Posterior vena cava (tissue), 2 donors: ENCODE measurements around the gene STXBP1. TPM values are rescaled to one million over a fixed set of nuclear protein-coding genes. Genes with fewer than 3 reads are reported as not detected.

Experiments
- DNase-seq: peaks from one replicate; pipeline ENCODE4 v3.0.0-alpha.2; 2020; ENCODE audit warnings: low spot score
- intact Hi-C, 2 donors: fragments of 100-400 bp; cut with DNase I; formaldehyde crosslinking; loops; one replicate each; pipeline versions ENCODE4 v1.14.1 to v1.14.2; 2022 to 2023
- total RNA-seq, 2 donors: library from RNA; stranded (reverse); fragmentation: NEBNext Ultra II Directional; extraction: Animal tissue kit (Norgen Biotek cat#: 25700); gene quantifications; one replicate each; pipeline ENCODE4 v1.2.1, GENCODE V29; 2021
- donor health status: DM: yes; HTN: yes; CAD: no.
- donor health status: DM: yes; HTN: yes; CAD: no.

Gene STXBP1
- total RNA-seq, 2 donors from 2014 or later = 69.4 to 80.3 TPM

DNA sequence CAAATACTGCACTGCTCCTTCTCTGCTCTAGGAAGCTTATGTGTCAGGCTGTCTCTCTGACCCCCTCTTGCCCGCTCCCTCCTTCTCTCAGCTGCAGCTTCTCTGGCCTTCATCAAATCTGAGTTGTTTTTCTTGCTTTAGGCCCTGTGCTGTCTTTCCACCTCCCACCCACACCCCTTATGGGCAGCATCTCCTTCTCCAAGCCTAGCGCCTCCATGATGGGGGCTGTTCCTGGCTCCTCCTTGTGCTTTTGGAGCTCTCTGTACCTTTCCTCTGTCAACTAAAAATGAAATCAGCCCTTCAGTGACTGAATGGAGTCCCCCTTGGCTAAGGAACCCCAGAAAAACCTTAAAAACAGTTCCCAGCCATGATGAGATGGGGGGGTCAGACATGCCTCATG is 88.1 kb downstream of the STXBP1 start:
- no peak for DNase-seq
- intact Hi-C loops = no loop called here

- intact Hi-C loops = no loop called here
- DNase-seq = no peak
These were observed 88.6 kb downstream of the STXBP1 start for GRCh38 chr9:127700594-127701255.

GRCh38 chr9:127703289-127703946 is 91.3 kb downstream of the STXBP1 start:
- intact Hi-C loops = no loop called here
- no peak for DNase-seq

DNA sequence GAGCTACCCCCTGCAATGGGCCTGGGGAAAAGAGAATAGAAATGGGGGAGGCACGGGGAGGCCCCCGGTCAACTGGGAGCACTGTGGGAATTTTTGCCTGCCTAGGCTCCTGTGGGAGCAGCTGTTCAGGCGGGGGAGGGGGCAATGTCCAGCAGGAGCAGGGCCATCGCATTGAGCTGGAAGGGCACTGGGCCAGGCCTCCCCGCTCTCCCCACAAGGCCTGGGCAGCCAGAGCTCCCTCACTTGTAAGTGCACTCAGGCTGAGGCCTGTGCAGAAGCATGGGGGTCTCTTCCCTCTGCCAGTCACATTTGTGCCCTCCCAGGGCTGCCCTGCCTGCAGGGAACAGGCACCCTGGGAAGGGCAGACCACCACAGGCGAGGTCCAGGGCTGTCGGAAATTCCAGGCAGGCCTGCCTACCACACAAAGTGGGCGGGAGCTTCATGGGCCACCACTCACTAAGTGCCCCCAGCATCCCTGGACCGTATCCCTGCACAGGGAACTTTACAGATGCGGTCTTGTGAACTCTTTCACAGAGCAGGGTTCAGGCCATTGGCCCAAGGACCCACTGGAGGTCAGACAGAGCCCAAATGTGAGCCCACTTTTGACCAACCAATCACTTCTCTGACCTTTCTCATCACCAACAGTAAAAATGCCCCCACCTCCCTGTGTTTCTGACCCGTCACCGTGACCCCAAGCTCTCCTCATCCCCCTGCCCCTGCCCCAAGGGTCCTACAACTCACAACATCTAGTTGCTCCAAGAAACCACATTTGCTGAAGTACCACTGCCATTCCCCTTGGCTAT is 93.7 kb downstream of the STXBP1 start:
- intact Hi-C loops = no loop called here

GRCh38 chr9:127706836-127707241 is 94.8 kb downstream of the STXBP1 start, which contains the start of gene CFAP157:
Gene CFAP157 (plus strand): TSS chr9:127706988. CDS start chr9:127707032, 44 bp downstream.
- DNase-seq = no peak
- intact Hi-C loops = no loop called here

More for the DNA sequence above, 93.7 kb downstream of the STXBP1 start:
- no peak for DNase-seq

- intact Hi-C loops = no loop called here
- peak; percentile 74 for DNase-seq
These were observed 95.7 kb downstream of the STXBP1 start for GRCh38 chr9:127707766-127708165.

- intact Hi-C loops = no loop called here
- peak; percentile 62 for DNase-seq
These were observed 97.0 kb downstream of the STXBP1 start for GRCh38 chr9:127708952-127709587.

- intact Hi-C loops = loop anchor here in 1 of 2 donors (5.0 kb wide), 1 partner anchor 278 kb away; no protein-coding TSS in a partner anchor
- DNase-seq = peak; percentile 77
These were observed 98.2 kb downstream of the STXBP1 start for GRCh38 chr9:127710204-127710783.

- intact Hi-C loops = loop anchor here in 1 of 2 donors (5.0 kb wide), 1 partner anchor 279 kb away; no protein-coding TSS in a partner anchor
- DNase-seq = no peak
These were observed 99.2 kb downstream of the STXBP1 start for GRCh38 chr9:127711226-127711701.

DNA sequence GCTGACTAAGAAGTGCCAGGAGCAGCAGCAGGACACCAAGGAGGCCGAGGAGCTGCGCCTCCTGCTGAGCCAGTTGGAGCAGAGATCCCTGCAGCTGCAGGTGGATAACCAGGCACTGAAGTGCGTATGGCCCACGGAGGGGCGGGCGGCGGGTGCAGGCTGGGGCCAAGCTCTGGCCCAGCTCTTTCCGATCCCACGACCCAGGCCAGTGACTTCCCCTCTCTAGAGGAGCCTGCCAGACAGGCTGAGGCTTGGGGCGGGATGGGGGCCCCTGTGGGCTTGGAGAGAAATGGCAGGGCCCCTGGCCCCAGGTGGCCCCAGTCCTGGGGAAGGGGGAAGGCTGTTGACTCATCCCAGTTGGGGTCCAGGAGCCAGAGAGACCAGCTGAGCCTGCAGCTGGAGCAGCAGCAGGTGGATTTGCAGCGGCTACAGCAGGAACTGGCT is 99.8 kb downstream of the STXBP1 start:
- DNase-seq = no peak
- intact Hi-C loops = loop anchor here in 1 of 2 donors (5.0 kb wide), 1 partner anchor 280 kb away; no protein-coding TSS in a partner anchor

DNA sequence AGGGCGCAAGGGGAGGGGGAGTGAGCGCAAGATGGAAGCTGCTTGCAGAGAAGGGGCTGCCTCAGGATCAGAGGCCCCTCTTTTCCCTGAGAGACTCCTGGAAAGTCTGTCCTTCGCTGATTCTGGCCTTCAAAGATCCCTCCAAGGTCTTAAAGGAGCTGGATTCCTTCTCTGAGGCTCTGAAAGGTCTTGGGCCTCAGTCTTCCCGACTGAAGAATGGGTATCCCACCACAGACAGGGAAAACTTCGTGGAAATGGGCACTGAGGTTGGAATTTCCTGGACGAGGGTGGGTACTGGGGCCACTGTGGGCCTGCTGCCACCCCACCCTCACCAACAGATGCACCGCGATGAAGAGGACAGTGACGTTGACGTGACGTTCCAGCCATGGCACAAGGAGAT is 100.3 kb downstream of the STXBP1 start:
- intact Hi-C loops = loop anchor here in 1 of 2 donors (5.0 kb wide), 1 partner anchor 280 kb away; no protein-coding TSS in a partner anchor
- no peak for DNase-seq

DNA sequence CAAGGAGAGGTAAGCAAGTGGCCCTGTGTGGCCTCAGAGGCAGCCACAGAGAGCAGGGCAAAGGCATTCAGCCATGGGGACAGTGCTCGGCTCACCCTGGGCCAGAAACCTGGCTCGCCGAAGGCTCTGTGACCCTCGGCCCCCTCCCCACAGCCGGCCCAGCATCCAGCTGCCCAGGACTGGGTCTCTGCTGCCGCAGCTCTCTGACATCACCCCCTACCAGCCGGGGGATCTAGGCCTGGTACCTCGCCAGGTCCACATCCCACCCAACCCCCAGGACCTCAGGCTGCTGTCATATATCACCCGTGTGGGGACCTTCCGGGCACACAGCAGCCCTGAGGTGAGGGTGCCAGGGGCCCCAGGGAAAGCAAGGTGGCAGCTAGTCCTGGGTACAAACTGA is 100.8 kb downstream of the STXBP1 start:
- no peak for DNase-seq
- intact Hi-C loops = loop anchor here in 1 of 2 donors (5.0 kb wide), 1 partner anchor 281 kb away; no protein-coding TSS in a partner anchor

- intact Hi-C loops = loop anchor here in 1 of 2 donors (5.0 kb wide), 1 partner anchor 282 kb away; no protein-coding TSS in a partner anchor
- DNase-seq = peak; percentile 55
These were observed 102.1 kb downstream of the STXBP1 start for GRCh38 chr9:127714020-127714750.

DNA sequence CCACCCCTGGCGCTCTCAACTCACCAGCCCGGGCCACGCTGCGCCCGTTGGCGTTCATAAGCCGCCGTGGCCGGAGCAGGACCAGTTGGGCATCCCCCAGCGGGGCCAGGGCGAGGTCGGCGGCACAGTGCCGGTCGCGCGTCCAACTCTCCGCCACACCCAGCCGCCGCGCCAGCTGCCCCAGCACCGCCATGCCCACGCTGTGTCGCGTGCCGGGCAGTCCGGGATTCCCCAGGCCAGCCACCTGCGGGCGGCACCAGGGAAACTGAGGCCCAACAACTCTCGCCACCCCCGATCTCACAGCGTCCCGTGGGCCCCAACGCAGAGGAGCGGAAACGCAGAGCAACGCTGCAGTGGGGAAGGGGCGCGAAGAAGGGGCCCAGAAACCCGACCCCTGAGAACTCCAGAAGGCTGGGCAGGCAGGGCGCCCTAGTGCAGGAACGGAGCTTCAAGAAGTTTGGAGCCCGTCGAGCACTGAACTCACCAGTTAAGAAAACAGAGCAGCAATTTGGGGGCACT is 102.9 kb downstream of the STXBP1 start:
- intact Hi-C loops = loop anchor here in 1 of 2 donors (5.0 kb wide), 1 partner anchor 283 kb away; no protein-coding TSS in a partner anchor
- no peak for DNase-seq

GRCh38 chr9:127715470-127716337 is 103.6 kb downstream of the STXBP1 start, which contains the start of the genes PTRH1 and TTC16:
Gene PTRH1 (minus strand): TSS chr9:127715663. CDS start chr9:127715639, 24 bp downstream.
Gene TTC16 (plus strand): TSS chr9:127716079. CDS start chr9:127716146, 67 bp downstream.
- DNase-seq = peak; percentile 99
- intact Hi-C loops = no loop called here

- no peak for DNase-seq
These were observed 104.3 kb downstream of the STXBP1 start for GRCh38 chr9:127716412-127716811.

More at GRCh38 chr9:127716412-127716811, 104.3 kb downstream of the STXBP1 start:
- intact Hi-C loops = no loop called here
